ENCODE measurements around the gene RETREG1.
A peak's percentile ranks its signal among the peaks of the same experiment; 100 is the strongest.
"Not testable (repeated sequence)": the region's sequence is repeated elsewhere in the genome, so short reads cannot be mapped to it uniquely, and the experiment has no call there.

The RETREG1 gene

GRCh38 chr5:16437977-16438376 lies 178.8 kb downstream of the RETREG1 start:
- DNase-seq = peak; percentile 49

- not testable (repeated sequence) for DNase-seq
Measured at GRCh38 chr5:16436065-16436682, 180.6 kb downstream of the RETREG1 start.

- DNase-seq = no peak
Measured at GRCh38 chr5:16431490-16431889, 185.3 kb downstream of the RETREG1 start.

GRCh38 chr5:16430349-16431089 lies 186.3 kb downstream of the RETREG1 start:
- no peak for DNase-seq

- no peak for DNase-seq
Measured at GRCh38 chr5:16428359-16428758, 188.4 kb downstream of the RETREG1 start.

- no peak for DNase-seq
Measured at GRCh38 chr5:16427587-16427986, 189.2 kb downstream of the RETREG1 start.
